ENCODE results near the gene HES6.

- no peak for TF ChIP-seq CTCF (IDR thresholded peaks at IDR 0.05; ENCODE audit: poor library complexity)
- TF ChIP-seq EZH2phosphoT487 (IDR thresholded peaks at IDR 0.05; ENCODE audit: low read depth, severe bottlenecking, unreplicated experiment): no peak
Observed at GRCh38 chr2:238190445-238190844, 49.4 kb downstream of the HES6 start.

Data from hepatocyte (in vitro differentiated cells).